ENCODE measurements around the gene NRG4.

Gene NRG4

GRCh38 chr15:75928680-75929608 lies 83.3 kb downstream of the NRG4 start:
- no peak overlapping the region for H3K4me3 ChIP-seq (ENCODE audit: low read length)
- no peak for DNase-seq (ENCODE audit: low read depth)
- TF ChIP-seq CTCF (conservative IDR thresholded peaks at IDR 0.05; ENCODE audit: low read length): peak; percentile 33

GRCh38 chr15:75927601-75928000 lies 84.6 kb downstream of the NRG4 start:
- no peak for TF ChIP-seq CTCF (conservative IDR thresholded peaks at IDR 0.05; ENCODE audit: low read length)
- no peak overlapping the region for H3K4me3 ChIP-seq (ENCODE audit: low read length)
- DNase-seq (ENCODE audit: low read depth): no peak

GRCh38 chr15:75926931-75927330 lies 85.3 kb downstream of the NRG4 start:
- no peak for TF ChIP-seq CTCF (conservative IDR thresholded peaks at IDR 0.05; ENCODE audit: low read length)
- DNase-seq (ENCODE audit: low read depth): no peak
- no peak overlapping the region for H3K4me3 ChIP-seq (ENCODE audit: low read length)

GRCh38 chr15:75925440-75925839 lies 86.8 kb downstream of the NRG4 start:
- H3K4me3 ChIP-seq (ENCODE audit: low read length): no peak overlapping the region
- DNase-seq (ENCODE audit: low read depth): no peak
- no peak for TF ChIP-seq CTCF (conservative IDR thresholded peaks at IDR 0.05; ENCODE audit: low read length)

GRCh38 chr15:75924576-75924975 lies 87.6 kb downstream of the NRG4 start:
- no peak for TF ChIP-seq CTCF (conservative IDR thresholded peaks at IDR 0.05; ENCODE audit: low read length)
- H3K4me3 ChIP-seq (ENCODE audit: low read length): no peak overlapping the region
- DNase-seq (ENCODE audit: low read depth): no peak

- DNase-seq (ENCODE audit: low read depth): no peak
Measured at GRCh38 chr15:75923756-75924155, 88.5 kb downstream of the NRG4 start.

More at GRCh38 chr15:75923756-75924155, 88.5 kb downstream of the NRG4 start:
- no peak overlapping the region for H3K4me3 ChIP-seq (ENCODE audit: low read length)
- TF ChIP-seq CTCF (conservative IDR thresholded peaks at IDR 0.05; ENCODE audit: low read length): no peak
